ENCODE measurements around the gene OPA3.

The OPA3 gene

GRCh38 chr19:45505996-45506245 is 78.7 kb downstream of the OPA3 start:
- Histone ChIP-seq H3K27ac (ENCODE audit: insufficient read depth in 1 of 2, low read depth in 1 of 2, low read length in 2 of 2, poor library complexity in 1 of 2, severe bottlenecking in 2 of 2) (peak overlapping the region in 1 of 2 experiments; percentile 86), H3K4me1 (ENCODE audit: control extremely low read depth in 1 of 4, control insufficient read depth in 4 of 4, insufficient read depth in 4 of 4, low read length in 3 of 4) (peaks cover 4 to 48% (median 33%) of the 10 kb centered on the region in 4 experiments), H3K27me3 (replicated peaks in 2 of 5; ENCODE audit: control insufficient read depth in 4 of 5, insufficient read depth in 5 of 5, low read length in 4 of 5) (peaks cover 0 to 2% (median 0%) of the 10 kb centered on the region in 5 experiments), H3K36me3 (ENCODE audit: control insufficient read depth in 4 of 4, insufficient read depth in 4 of 4, low read length in 3 of 4) (no peaks in the 10 kb centered on the region), H3K4me3 (ENCODE audit: control insufficient read depth in 1 of 7, extremely low read depth in 1 of 7, insufficient read depth in 4 of 7, low read depth in 2 of 7, low read length in 6 of 7) (peak overlapping the region in 6 of 7 experiments; percentile 65 to 97 (median 94)), H3K9me3 (ENCODE audit: control extremely low read depth in 1 of 5, control insufficient read depth in 4 of 5, insufficient read depth in 2 of 5, low read depth in 1 of 5, low read length in 4 of 5) (no peaks in the 10 kb centered on the region)
- CTCF ChIA-PET = interaction anchor here (0.8 to 3.3 kb wide), 5 partner anchors 10 to 66 kb away, joined by 3 to 18 read pairs (median 8); partner anchors contain the start of gene RTN2
- no peak for DNase-seq
- WGBS (ENCODE audit: insufficient coverage) = 81% methylated on average over 2 of the region's 5 CpGs
- POLR2A ChIA-PET = no interaction called here

GRCh38 chr19:45505151-45505995 is 79.2 kb downstream of the OPA3 start:
- Histone ChIP-seq H3K4me3 (ENCODE audit: control insufficient read depth in 1 of 7, extremely low read depth in 1 of 7, insufficient read depth in 4 of 7, low read depth in 2 of 7, low read length in 6 of 7) (peak overlapping the region in 1 of 7 experiments; percentile 97), H3K27ac (ENCODE audit: insufficient read depth in 1 of 2, low read depth in 1 of 2, low read length in 2 of 2, poor library complexity in 1 of 2, severe bottlenecking in 2 of 2) (peak overlapping the region in 1 of 2 experiments; percentile 86), H3K4me1 (ENCODE audit: control extremely low read depth in 1 of 4, control insufficient read depth in 4 of 4, insufficient read depth in 4 of 4, low read length in 3 of 4) (peaks cover 4 to 44% (median 30%) of the 10 kb centered on the region in 4 experiments), H3K36me3 (ENCODE audit: control insufficient read depth in 4 of 4, insufficient read depth in 4 of 4, low read length in 3 of 4) (no peaks in the 10 kb centered on the region), H3K27me3 (replicated peaks in 2 of 5; ENCODE audit: control insufficient read depth in 4 of 5, insufficient read depth in 5 of 5, low read length in 4 of 5) (peaks cover 0 to 2% (median 0%) of the 10 kb centered on the region in 5 experiments), H3K9me3 (ENCODE audit: control extremely low read depth in 1 of 5, control insufficient read depth in 4 of 5, insufficient read depth in 2 of 5, low read depth in 1 of 5, low read length in 4 of 5) (no peaks in the 10 kb centered on the region)
- DNase-seq = no peak
- POLR2A ChIA-PET = no interaction called here
- WGBS (ENCODE audit: insufficient coverage) = 90% methylated on average over 4 of the region's 8 CpGs
- CTCF ChIA-PET = interaction anchor here (0.7 to 3.3 kb wide), 8 partner anchors 10 to 121 kb away, joined by 3 to 18 read pairs (median 5); partner anchors contain the start of gene RTN2

GRCh38 chr19:45503909-45504308 is 80.7 kb downstream of the OPA3 start:
- peaks cover 0 to 13% (median 9%) of the 10 kb centered on the region in 5 experiments for H3K27me3 ChIP-seq (replicated peaks in 2 of 5; ENCODE audit: control insufficient read depth in 4 of 5, insufficient read depth in 5 of 5, low read length in 4 of 5)
- no peaks in the 10 kb centered on the region for H3K36me3 ChIP-seq (ENCODE audit: control insufficient read depth in 4 of 4, insufficient read depth in 4 of 4, low read length in 3 of 4)
- H3K4me3 ChIP-seq (ENCODE audit: control insufficient read depth in 1 of 7, extremely low read depth in 1 of 7, insufficient read depth in 4 of 7, low read depth in 2 of 7, low read length in 6 of 7) = no peak overlapping the region
- no peak for DNase-seq
- peaks cover 0 to 2% (median 0%) of the 10 kb centered on the region in 5 experiments for H3K9me3 ChIP-seq (ENCODE audit: control extremely low read depth in 1 of 5, control insufficient read depth in 4 of 5, insufficient read depth in 2 of 5, low read depth in 1 of 5, low read length in 4 of 5)
- CTCF ChIA-PET = interaction anchor here (1.3 to 3.3 kb wide), 2 partner anchors 9 to 40 kb away, joined by 3 to 18 read pairs; partner anchors contain the start of gene RTN2
- H3K27ac ChIP-seq (ENCODE audit: insufficient read depth in 1 of 2, low read depth in 1 of 2, low read length in 2 of 2, poor library complexity in 1 of 2, severe bottlenecking in 2 of 2) = no peak overlapping the region
- WGBS (ENCODE audit: insufficient coverage) = 96% methylated on average over 5 of the region's 9 CpGs
- POLR2A ChIA-PET = no interaction called here
- peaks cover 4 to 34% (median 24%) of the 10 kb centered on the region in 4 experiments for H3K4me1 ChIP-seq (ENCODE audit: control extremely low read depth in 1 of 4, control insufficient read depth in 4 of 4, insufficient read depth in 4 of 4, low read length in 3 of 4)

GRCh38 chr19:45502111-45502510 is 82.5 kb downstream of the OPA3 start:
- ChIA-PET POLR2A (no interaction called here), CTCF (interaction anchor here (1.0 kb wide), 1 partner anchor 10 kb away, joined by 3 read pairs; no protein-coding TSS in a partner anchor)
- no peak overlapping the region for H3K27ac ChIP-seq (ENCODE audit: insufficient read depth in 1 of 2, low read depth in 1 of 2, low read length in 2 of 2, poor library complexity in 1 of 2, severe bottlenecking in 2 of 2)
- H3K4me3 ChIP-seq (ENCODE audit: control insufficient read depth in 1 of 7, extremely low read depth in 1 of 7, insufficient read depth in 4 of 7, low read depth in 2 of 7, low read length in 6 of 7) = no peak overlapping the region
- no peaks in the 10 kb centered on the region for H3K36me3 ChIP-seq (ENCODE audit: control insufficient read depth in 4 of 4, insufficient read depth in 4 of 4, low read length in 3 of 4)
- peak in 1 of 3 donors; percentile 23 for DNase-seq
- H3K4me1 ChIP-seq (ENCODE audit: control extremely low read depth in 1 of 4, control insufficient read depth in 4 of 4, insufficient read depth in 4 of 4, low read length in 3 of 4) = peaks cover 4 to 42% (median 30%) of the 10 kb centered on the region in 4 experiments
- peaks cover 0 to 2% (median 0%) of the 10 kb centered on the region in 5 experiments for H3K9me3 ChIP-seq (ENCODE audit: control extremely low read depth in 1 of 5, control insufficient read depth in 4 of 5, insufficient read depth in 2 of 5, low read depth in 1 of 5, low read length in 4 of 5)
- 80% methylated on average over 1 of the region's 5 CpGs for WGBS (ENCODE audit: insufficient coverage)
- peaks cover 0 to 26% (median 14%) of the 10 kb centered on the region in 5 experiments for H3K27me3 ChIP-seq (replicated peaks in 2 of 5; ENCODE audit: control insufficient read depth in 4 of 5, insufficient read depth in 5 of 5, low read length in 4 of 5)

GRCh38 chr19:45501730-45502014 is 82.9 kb downstream of the OPA3 start:
- POLR2A ChIA-PET = no interaction called here
- H3K27me3 ChIP-seq (replicated peaks in 2 of 5; ENCODE audit: control insufficient read depth in 4 of 5, insufficient read depth in 5 of 5, low read length in 4 of 5) = peaks cover 0 to 26% (median 14%) of the 10 kb centered on the region in 5 experiments

GRCh38 chr19:45500918-45501729 is 83.5 kb downstream of the OPA3 start:
- ChIA-PET CTCF (interaction anchor here (1.0 to 1.7 kb wide), 3 partner anchors 9 to 57 kb away, joined by 3 to 4 read pairs (median 3); no protein-coding TSS in a partner anchor), POLR2A (no interaction called here)
- peaks cover 0 to 30% (median 16%) of the 10 kb centered on the region in 5 experiments for H3K27me3 ChIP-seq (replicated peaks in 2 of 5; ENCODE audit: control insufficient read depth in 4 of 5, insufficient read depth in 5 of 5, low read length in 4 of 5)
- no peak overlapping the region for H3K4me3 ChIP-seq (ENCODE audit: control insufficient read depth in 1 of 7, extremely low read depth in 1 of 7, insufficient read depth in 4 of 7, low read depth in 2 of 7, low read length in 6 of 7)
- 96% methylated on average over 5 of the region's 8 CpGs for WGBS (ENCODE audit: insufficient coverage)
- H3K27ac ChIP-seq (ENCODE audit: insufficient read depth in 1 of 2, low read depth in 1 of 2, low read length in 2 of 2, poor library complexity in 1 of 2, severe bottlenecking in 2 of 2) = no peak overlapping the region
- H3K4me1 ChIP-seq (ENCODE audit: control extremely low read depth in 1 of 4, control insufficient read depth in 4 of 4, insufficient read depth in 4 of 4, low read length in 3 of 4) = peaks cover 3 to 42% (median 33%) of the 10 kb centered on the region in 4 experiments
- DNase-seq = no peak
- peaks cover 0 to 2% (median 0%) of the 10 kb centered on the region in 5 experiments for H3K9me3 ChIP-seq (ENCODE audit: control extremely low read depth in 1 of 5, control insufficient read depth in 4 of 5, insufficient read depth in 2 of 5, low read depth in 1 of 5, low read length in 4 of 5)
- no peaks in the 10 kb centered on the region for H3K36me3 ChIP-seq (ENCODE audit: control insufficient read depth in 4 of 4, insufficient read depth in 4 of 4, low read length in 3 of 4)

More at GRCh38 chr19:45501730-45502014, 82.9 kb downstream of the OPA3 start:
- Histone ChIP-seq H3K9me3 (ENCODE audit: control extremely low read depth in 1 of 5, control insufficient read depth in 4 of 5, insufficient read depth in 2 of 5, low read depth in 1 of 5, low read length in 4 of 5) (peaks cover 0 to 2% (median 0%) of the 10 kb centered on the region in 5 experiments), H3K27ac (ENCODE audit: insufficient read depth in 1 of 2, low read depth in 1 of 2, low read length in 2 of 2, poor library complexity in 1 of 2, severe bottlenecking in 2 of 2) (no peak overlapping the region), H3K4me3 (ENCODE audit: control insufficient read depth in 1 of 7, extremely low read depth in 1 of 7, insufficient read depth in 4 of 7, low read depth in 2 of 7, low read length in 6 of 7) (no peak overlapping the region), H3K4me1 (ENCODE audit: control extremely low read depth in 1 of 4, control insufficient read depth in 4 of 4, insufficient read depth in 4 of 4, low read length in 3 of 4) (peaks cover 4 to 41% (median 30%) of the 10 kb centered on the region in 4 experiments), H3K36me3 (ENCODE audit: control insufficient read depth in 4 of 4, insufficient read depth in 4 of 4, low read length in 3 of 4) (no peaks in the 10 kb centered on the region)
- WGBS (ENCODE audit: insufficient coverage) = 86% methylated on average over 1 of the region's 2 CpGs
- CTCF ChIA-PET = interaction anchor here (1.0 kb wide), 1 partner anchor 10 kb away, joined by 3 read pairs; no protein-coding TSS in a partner anchor
- DNase-seq = no peak
